HepG2 (cell line): Measurements from ENCODE around the gene ZNF557. TPM values are rescaled to one million over a fixed set of nuclear protein-coding genes. Genes with fewer than 3 reads are reported as not detected.

Experiments
- BORCS8-MEF2B ChIP-seq: sonication (generic); formaldehyde crosslinking; IDR thresholded peaks from 2 replicates; pipeline ENCODE4 v1.8.0; 2022; ENCODE audit warnings: mild to moderate bottlenecking, missing genetic modification reagents
- BRD4 ChIP-seq: sonication (generic); formaldehyde crosslinking; IDR thresholded peaks from 2 replicates; pipeline ENCODE4 v1.4.0; 2020; ENCODE audit warnings: missing genetic modification reagents
- CCAR2 ChIP-seq: fragments of 200-400 bp; formaldehyde crosslinking; optimal IDR thresholded peaks from 2 replicates; pipeline ENCODE3; 2018; ENCODE audit warnings: low read depth, mild to moderate bottlenecking, low read length, moderate library complexity
- GPN1 ChIP-seq: sonication (generic); formaldehyde crosslinking; IDR thresholded peaks from 2 replicates; pipeline ENCODE4 v1.5.1; 2020; ENCODE audit warnings: missing genetic modification reagents, borderline replicate concordance
- KDM5B ChIP-seq: sonication (generic); formaldehyde crosslinking; IDR thresholded peaks from 2 replicates; pipeline ENCODE4 v1.4.0; 2020; ENCODE audit warnings: missing genetic modification reagents, mild to moderate bottlenecking, borderline replicate concordance
- MAF1 ChIP-seq: sonication (generic); formaldehyde crosslinking; IDR thresholded peaks from 2 replicates; pipeline ENCODE4 v1.5.0; 2020; ENCODE audit warnings: missing genetic modification reagents, borderline replicate concordance
- NONO ChIP-seq, 2 experiments: fragments of 450-650 bp in 1 of 2; sonication (generic) in 1 of 2; formaldehyde crosslinking in 1 of 2; IDR thresholded peaks in 1 of 2; conservative IDR thresholded peaks in 1 of 2; 2 replicates each; pipeline versions ENCODE4 v1.6.1 to v1.8.0; 2017 to 2022; ENCODE audit warnings: mild to moderate bottlenecking in 1 of 2, missing genetic modification reagents in 1 of 2, moderate library complexity in 1 of 2
- NR2F6 ChIP-seq, 2 experiments: IDR thresholded peaks; 2 replicates each; pipeline ENCODE4 v1.6.1; 2016; ENCODE audit warnings: antibody characterized with exemption in 1 of 2, mild to moderate bottlenecking in 1 of 2
- PITX1 ChIP-seq: sonication (generic); formaldehyde crosslinking; IDR thresholded peaks from 2 replicates; pipeline ENCODE4 v1.5.1; 2020; ENCODE audit warnings: mild to moderate bottlenecking, missing genetic modification reagents
- SP4 ChIP-seq: sonication (generic); formaldehyde crosslinking; IDR thresholded peaks from 2 replicates; pipeline ENCODE4 v1.8.1; 2023; ENCODE audit warnings: mild to moderate bottlenecking, missing genetic modification reagents
- TBX3 ChIP-seq: fragments of 450-650 bp; IDR thresholded peaks from 2 replicates; pipeline ENCODE4 v1.6.1; 2017; ENCODE audit warnings: antibody characterized with exemption, mild to moderate bottlenecking, inconsistent platforms, borderline replicate concordance
- ZNF33B ChIP-seq: sonication (generic); formaldehyde crosslinking; IDR thresholded peaks from 2 replicates; pipeline ENCODE4 v1.5.1; 2020; ENCODE audit warnings: mild to moderate bottlenecking, missing genetic modification reagents
- ZNF44 ChIP-seq: sonication (generic); formaldehyde crosslinking; IDR thresholded peaks from 2 replicates; pipeline ENCODE4 v1.5.1; 2020; ENCODE audit warnings: mild to moderate bottlenecking, missing genetic modification reagents
- ZNF589 ChIP-seq: sonication (generic); formaldehyde crosslinking; conservative IDR thresholded peaks from 2 replicates; pipeline ENCODE4 v1.8.0; 2022; ENCODE audit warnings: mild to moderate bottlenecking, moderate library complexity, missing genetic modification reagents
- polyA plus RNA-seq, 8 experiments: library from polyadenylated mRNA; depleted of rRNA in 3 of 8; stranded (reverse) in 7 of 8; unstranded in 1 of 8; fragments of >200 nt; fragmentation: Illumina TruSeq in 4 of 8; extraction: Trizol in 4 of 8; gene quantifications; 2 replicates each; pipeline versions ENCODE4 v1.2.1 to v1.2.3, GENCODE V29; 2011 to 2016; ENCODE audit warnings: low read depth in 4 of 8, missing spikeins in 1 of 8, mixed read lengths in 1 of 8; ENCODE audit not compliant: insufficient read depth in 1 of 8
- total RNA-seq, 5 experiments: library from RNA; depleted of rRNA; stranded (reverse); fragments of >200 nt; fragmentation: Illumina TruSeq; extraction: Trizol; gene quantifications; 2 replicates each; pipeline ENCODE4 v1.2.3, GENCODE V29; 2016; ENCODE audit warnings: low read depth in 1 of 5
- TF ChIP-seq, protein P1 (sequence below): sonication (generic); formaldehyde crosslinking; IDR thresholded peaks from 2 replicates; pipeline ENCODE4 v1.5.0; 2020; ENCODE audit warnings: missing genetic modification reagents, mild to moderate bottlenecking, borderline replicate concordance
- TF ChIP-seq, protein P2 (sequence below), 2 experiments: sonication (generic) in 1 of 2; formaldehyde crosslinking in 1 of 2; IDR thresholded peaks; 2 replicates each; pipeline versions ENCODE4 v1.4.0 to v1.6.1; 2016 to 2020; ENCODE audit warnings: borderline replicate concordance in 1 of 2, low read depth in 1 of 2, mild to moderate bottlenecking in 1 of 2, missing genetic modification reagents in 1 of 2
- TF ChIP-seq, protein P3 (sequence below): IDR thresholded peaks from 2 replicates; pipeline ENCODE4 v1.6.1; 2018; ENCODE audit warnings: missing genetic modification reagents, mild to moderate bottlenecking, missing compliant biosample characterization
- TF ChIP-seq, protein P4 (sequence below): sonication (generic); formaldehyde crosslinking; IDR thresholded peaks from 2 replicates; pipeline ENCODE4 v1.8.1; 2023; ENCODE audit warnings: missing genetic modification reagents, inconsistent platforms, borderline replicate concordance

The ZNF557 gene
- total and polyA plus RNA-seq, 2 of the 13 experiments (the other 11 are each of a cell fraction or from before 2014, with no cell fraction given): 2.1 to 7.8 TPM

DNA sequence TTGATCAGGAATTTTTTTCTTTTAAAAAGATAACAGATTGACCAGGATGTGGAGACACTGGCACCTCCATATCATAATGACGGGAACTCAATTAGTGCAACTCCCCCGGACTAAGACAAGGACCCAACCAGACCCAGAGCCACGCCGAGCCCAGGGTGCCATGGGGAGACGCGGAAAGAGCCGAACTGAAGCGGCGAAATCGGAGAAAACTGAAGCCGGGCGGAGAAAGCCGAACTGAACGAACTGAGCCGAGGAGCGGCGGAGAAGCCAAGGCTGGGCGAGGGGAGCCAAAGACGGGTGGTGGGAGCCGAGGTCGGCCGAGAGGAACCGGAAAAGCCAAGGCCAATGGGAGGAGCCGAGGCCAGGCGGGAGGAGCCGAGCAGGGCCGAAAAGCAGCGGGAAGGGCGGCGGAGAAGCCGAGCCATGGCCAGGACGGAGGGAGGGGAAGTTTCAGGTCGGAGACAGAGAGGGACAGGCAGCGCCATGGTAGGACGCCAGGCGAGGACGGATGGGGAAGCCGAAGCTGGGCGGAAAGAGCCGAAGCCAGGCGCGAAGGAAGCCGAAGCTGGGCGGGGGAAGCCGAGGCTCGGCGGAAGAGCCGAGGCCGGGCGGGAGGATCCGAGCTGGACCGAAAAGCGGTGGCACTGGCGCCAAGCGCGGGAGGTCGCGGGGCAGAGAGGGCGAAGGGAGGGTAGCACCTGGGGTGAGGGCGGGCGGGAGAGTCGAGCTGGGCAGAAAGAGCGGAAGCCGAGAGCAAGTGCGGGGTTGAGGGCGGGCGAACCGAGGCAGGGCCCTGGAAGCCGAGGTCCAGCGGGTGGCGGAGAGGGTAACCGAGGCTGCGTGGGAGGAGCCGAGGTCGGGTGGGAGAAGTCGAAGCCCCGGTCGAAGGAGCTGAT is 29.4 kb downstream of the ZNF557 start (continued):
- TF ChIP-seq, protein P1, sequence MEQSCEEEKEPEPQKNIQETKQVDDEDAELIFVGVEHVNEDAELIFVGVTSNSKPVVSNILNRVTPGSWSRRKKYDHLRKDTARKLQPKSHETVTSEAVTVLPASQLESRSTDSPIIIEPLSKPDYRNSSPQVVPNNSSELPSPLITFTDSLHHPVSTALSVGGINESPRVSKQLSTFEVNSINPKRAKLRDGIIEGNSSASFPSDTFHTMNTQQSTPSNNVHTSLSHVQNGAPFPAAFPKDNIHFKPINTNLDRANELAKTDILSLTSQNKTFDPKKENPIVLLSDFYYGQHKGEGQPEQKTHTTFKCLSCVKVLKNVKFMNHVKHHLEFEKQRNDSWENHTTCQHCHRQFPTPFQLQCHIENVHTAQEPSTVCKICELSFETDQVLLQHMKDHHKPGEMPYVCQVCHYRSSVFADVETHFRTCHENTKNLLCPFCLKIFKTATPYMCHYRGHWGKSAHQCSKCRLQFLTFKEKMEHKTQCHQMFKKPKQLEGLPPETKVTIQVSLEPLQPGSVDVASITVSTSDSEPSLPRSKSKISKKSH: peak; percentile 60; the same call in 1 of the 2 replicates
- TF ChIP-seq TBX3: no peak
- TF ChIP-seq ZNF33B (CRISPR knock-in tag): no peak; the same call in 1 of the 2 replicates
- TF ChIP-seq, protein P2, sequence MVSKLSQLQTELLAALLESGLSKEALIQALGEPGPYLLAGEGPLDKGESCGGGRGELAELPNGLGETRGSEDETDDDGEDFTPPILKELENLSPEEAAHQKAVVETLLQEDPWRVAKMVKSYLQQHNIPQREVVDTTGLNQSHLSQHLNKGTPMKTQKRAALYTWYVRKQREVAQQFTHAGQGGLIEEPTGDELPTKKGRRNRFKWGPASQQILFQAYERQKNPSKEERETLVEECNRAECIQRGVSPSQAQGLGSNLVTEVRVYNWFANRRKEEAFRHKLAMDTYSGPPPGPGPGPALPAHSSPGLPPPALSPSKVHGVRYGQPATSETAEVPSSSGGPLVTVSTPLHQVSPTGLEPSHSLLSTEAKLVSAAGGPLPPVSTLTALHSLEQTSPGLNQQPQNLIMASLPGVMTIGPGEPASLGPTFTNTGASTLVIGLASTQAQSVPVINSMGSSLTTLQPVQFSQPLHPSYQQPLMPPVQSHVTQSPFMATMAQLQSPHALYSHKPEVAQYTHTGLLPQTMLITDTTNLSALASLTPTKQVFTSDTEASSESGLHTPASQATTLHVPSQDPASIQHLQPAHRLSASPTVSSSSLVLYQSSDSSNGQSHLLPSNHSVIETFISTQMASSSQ (IDR thresholded peaks at IDR 0.05; ENCODE audit: low read depth): no peak
- TF ChIP-seq, protein P2 (CRISPR knock-in tag; IDR thresholded peaks at IDR 0.05; ENCODE audit: borderline replicate concordance): 0 out of 2 replicates have a peak, but pooled peaks have one; percentile 18
- TF ChIP-seq NONO (IDR thresholded peaks at IDR 0.05): no peak
- TF ChIP-seq NONO (CRISPR knock-in tag; conservative IDR thresholded peaks at IDR 0.05): peak; percentile 80
- TF ChIP-seq, protein P3, sequence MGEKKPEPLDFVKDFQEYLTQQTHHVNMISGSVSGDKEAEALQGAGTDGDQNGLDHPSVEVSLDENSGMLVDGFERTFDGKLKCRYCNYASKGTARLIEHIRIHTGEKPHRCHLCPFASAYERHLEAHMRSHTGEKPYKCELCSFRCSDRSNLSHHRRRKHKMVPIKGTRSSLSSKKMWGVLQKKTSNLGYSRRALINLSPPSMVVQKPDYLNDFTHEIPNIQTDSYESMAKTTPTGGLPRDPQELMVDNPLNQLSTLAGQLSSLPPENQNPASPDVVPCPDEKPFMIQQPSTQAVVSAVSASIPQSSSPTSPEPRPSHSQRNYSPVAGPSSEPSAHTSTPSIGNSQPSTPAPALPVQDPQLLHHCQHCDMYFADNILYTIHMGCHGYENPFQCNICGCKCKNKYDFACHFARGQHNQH (CRISPR knock-in tag): 0 out of 2 replicates have a peak, but pooled peaks have one; percentile 33
- TF ChIP-seq ZNF44 (CRISPR knock-in tag): 0 out of 2 replicates have a peak, but pooled peaks have one; percentile 11
- TF ChIP-seq GPN1 (CRISPR knock-in tag): no peak
- no peak for TF ChIP-seq BORCS8-MEF2B (CRISPR knock-in tag)
- 0 out of 2 replicates have a peak, but pooled peaks have one; percentile 18 for TF ChIP-seq PITX1 (CRISPR knock-in tag)
- peak; percentile 50; the same call in 1 of the 2 replicates for TF ChIP-seq BRD4 (CRISPR knock-in tag)
- peak; percentile 45 for TF ChIP-seq SP4 (CRISPR knock-in tag)
- no peak for TF ChIP-seq NR2F6 (IDR thresholded peaks at IDR 0.05)
- TF ChIP-seq NR2F6 (CRISPR knock-in tag; IDR thresholded peaks at IDR 0.05): 0 out of 2 replicates have a peak, but pooled peaks have one; percentile 10
- no peak for TF ChIP-seq CCAR2
- 0 out of 2 replicates have a peak, but pooled peaks have one; percentile 65 for TF ChIP-seq ZNF589
- TF ChIP-seq KDM5B (CRISPR knock-in tag): peak; percentile 71
- TF ChIP-seq MAF1 (CRISPR knock-in tag): peak; percentile 50; the same call in 1 of the 2 replicates
- TF ChIP-seq, protein P4, sequence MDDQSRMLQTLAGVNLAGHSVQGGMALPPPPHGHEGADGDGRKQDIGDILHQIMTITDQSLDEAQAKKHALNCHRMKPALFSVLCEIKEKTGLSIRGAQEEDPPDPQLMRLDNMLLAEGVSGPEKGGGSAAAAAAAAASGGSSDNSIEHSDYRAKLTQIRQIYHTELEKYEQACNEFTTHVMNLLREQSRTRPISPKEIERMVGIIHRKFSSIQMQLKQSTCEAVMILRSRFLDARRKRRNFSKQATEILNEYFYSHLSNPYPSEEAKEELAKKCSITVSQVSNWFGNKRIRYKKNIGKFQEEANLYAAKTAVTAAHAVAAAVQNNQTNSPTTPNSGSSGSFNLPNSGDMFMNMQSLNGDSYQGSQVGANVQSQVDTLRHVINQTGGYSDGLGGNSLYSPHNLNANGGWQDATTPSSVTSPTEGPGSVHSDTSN (CRISPR knock-in tag): no peak
